IPS-18c (cell line): Measurements from ENCODE around the gene STX4.

Experiments
- H3K4me3 ChIP-seq: 2 replicates; pipeline ENCODE4 v1.7.0; 2013; ENCODE audit warnings: low read depth, mild to moderate bottlenecking, low read length, moderate library complexity; ENCODE audit not compliant: insufficient read depth
- H3K9me3 ChIP-seq: one replicate; pipeline ENCODE4 v1.6.1; 2013; ENCODE audit warnings: mild to moderate bottlenecking, low read length, moderate library complexity; ENCODE audit not compliant: control insufficient read depth, insufficient read depth

STX4 gene

DNA sequence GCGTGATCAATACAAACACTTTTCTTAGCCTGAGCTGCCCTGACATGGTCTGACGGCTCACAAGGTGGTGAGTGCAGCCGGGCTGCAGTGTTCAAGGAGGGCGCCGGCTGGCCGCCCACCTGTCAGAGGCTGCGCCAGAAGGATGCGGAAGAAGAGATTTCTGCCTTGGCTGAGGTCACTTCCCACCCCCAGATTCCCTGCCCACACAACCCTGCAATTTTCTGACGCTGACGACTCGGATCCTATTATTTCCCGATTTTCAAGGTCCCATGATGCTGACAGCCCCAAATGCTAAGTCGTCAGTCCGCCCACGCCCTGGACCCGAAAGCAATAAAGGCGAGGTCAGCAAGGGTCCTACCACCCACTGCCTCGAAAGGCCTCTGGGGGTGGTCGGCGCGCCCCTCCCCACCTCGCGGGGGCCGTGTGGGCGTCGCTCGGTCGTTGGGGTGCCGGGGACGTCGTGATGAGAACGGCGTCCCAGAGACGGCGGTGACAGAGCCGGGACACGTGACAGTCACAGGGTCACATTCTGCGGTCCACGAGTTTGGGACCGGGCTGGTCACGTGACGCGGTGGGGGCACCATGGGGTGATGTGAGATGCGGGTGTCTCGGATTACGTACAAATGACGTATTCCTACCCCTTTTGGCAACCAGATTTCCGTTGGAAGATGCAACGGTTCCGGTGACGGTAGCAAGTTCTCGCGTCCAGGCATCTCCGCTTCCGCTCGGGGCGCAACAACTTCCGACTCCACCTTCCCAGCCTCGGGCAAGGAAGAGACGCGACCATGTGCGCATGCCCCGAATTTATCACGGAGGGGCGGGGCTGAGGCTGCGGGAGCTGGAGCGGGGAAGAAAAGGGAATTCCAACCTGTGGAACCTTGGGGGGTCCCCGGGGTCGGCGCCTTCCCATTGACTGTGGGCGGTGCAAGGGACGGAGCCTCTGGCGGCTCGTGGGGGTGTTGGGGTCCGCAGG, at the start of gene STX4:
STX4 (plus strand) TSS at position 823 of the 973 bp plus-strand sequence. CDS start 248 bp downstream, outside the sequence.
- Histone ChIP-seq H3K9me3 (no peaks in the 10 kb centered on the region), H3K4me3 (peak within 1 kb of the TSS; percentile 100)

DNA sequence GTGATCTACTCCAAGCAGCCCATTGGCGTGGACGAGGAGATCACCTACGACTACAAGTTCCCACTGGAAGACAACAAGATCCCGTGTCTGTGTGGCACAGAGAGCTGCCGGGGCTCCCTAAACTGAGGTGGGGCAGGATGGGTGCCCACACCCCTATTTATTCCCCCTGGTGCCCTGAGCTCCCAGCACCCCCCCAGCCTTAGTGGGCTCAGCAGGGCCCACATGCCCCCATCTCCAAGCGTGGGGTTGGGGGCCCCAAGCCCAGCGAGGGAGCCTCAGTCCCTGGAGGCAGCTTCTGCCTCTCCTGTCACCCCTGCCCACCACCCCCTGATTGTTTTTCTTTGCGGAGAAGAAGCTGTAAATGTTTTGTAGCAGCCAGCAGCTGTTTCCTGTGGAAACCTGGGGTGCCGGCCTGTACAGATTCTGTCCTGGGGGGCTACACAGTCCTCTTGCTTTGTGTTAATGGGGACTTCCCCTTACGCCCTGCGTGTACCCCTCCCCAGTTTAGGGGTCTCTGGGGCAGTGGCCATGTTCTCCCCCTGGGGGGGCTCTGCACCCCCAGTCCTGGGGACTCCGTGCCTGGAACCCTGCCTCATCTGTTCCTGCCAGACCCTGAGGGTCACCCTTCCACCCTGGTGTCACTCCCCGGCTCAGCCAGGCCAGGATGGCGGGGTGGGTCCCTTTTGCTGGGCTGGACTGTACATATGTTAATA, 49.3 kb upstream of the STX4 start:
- H3K9me3 ChIP-seq: no peaks in the 10 kb centered on the region
- no peak overlapping the region for H3K4me3 ChIP-seq

GRCh38 chr16:30984669-30985400, 48.5 kb upstream of the STX4 start, which contains the start of gene HSD3B7:
TSS of gene HSD3B7 (plus strand) at chr16:30985207. CDS start at chr16:30985659, 452 bp downstream.
- Histone ChIP-seq H3K9me3 (no peaks in the 10 kb centered on the region), H3K4me3 (peak within 1 kb of the TSS; percentile 46; the same call in 1 of the 2 replicates)

GRCh38 chr16:30985401-30986128, 47.8 kb upstream of the STX4 start:
- no peaks in the 10 kb centered on the region for H3K9me3 ChIP-seq
- peak overlapping the region; percentile 46; the same call in 1 of the 2 replicates for H3K4me3 ChIP-seq

- no peak overlapping the region for H3K4me3 ChIP-seq
These were observed 47.0 kb upstream of the STX4 start for GRCh38 chr16:30986129-30986991.

DNA sequence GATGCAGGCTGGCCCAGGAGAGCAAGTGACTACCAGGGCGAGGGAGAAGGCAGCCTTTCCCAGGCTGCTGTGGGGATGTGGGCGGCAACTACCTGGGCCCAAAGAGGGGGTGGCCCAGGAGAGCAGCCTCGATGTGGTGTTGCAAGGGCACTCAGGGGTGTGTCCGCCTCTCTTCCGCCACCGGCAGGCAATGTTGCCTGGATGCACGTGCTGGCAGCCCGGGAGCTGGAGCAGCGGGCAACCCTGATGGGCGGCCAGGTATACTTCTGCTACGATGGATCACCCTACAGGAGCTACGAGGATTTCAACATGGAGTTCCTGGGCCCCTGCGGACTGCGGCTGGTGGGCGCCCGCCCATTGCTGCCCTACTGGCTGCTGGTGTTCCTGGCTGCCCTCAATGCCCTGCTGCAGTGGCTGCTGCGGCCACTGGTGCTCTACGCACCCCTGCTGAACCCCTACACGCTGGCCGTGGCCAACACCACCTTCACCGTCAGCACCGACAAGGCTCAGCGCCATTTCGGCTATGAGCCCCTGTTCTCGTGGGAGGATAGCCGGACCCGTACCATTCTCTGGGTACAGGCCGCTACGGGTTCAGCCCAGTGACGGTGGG, 45.7 kb upstream of the STX4 start:
- Histone ChIP-seq H3K9me3 (no peaks in the 10 kb centered on the region), H3K4me3 (no peak overlapping the region)

More at GRCh38 chr16:30986129-30986991, 47.0 kb upstream of the STX4 start:
- no peaks in the 10 kb centered on the region for H3K9me3 ChIP-seq

- Histone ChIP-seq H3K4me3 (no peak overlapping the region), H3K9me3 (no peaks in the 10 kb centered on the region)
These were observed 43.8 kb upstream of the STX4 start for GRCh38 chr16:30989469-30990047.

DNA sequence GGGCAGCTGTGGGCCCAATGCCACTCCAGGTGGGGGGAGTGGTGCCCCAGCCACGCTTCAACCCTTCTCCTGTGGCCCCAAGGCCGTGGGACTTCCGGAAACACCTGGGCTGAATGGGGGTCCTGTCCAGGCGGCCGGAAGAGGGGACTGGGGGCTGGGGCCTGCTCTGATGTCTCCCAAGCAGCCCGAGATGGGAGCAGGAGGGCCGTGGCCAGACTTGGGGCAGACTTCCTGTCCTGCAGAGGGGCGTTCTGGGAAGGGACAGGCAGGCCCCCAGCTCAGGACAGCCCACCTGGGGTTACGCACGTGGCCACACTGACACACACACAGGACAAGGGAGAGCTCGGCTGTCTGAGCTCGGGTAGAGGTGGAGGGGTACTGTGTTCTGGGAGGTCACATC, 43.3 kb upstream of the STX4 start:
- H3K9me3 ChIP-seq: no peaks in the 10 kb centered on the region
- H3K4me3 ChIP-seq: no peak overlapping the region

- H3K9me3 ChIP-seq: no peaks in the 10 kb centered on the region
- no peak overlapping the region for H3K4me3 ChIP-seq
These were observed 42.3 kb upstream of the STX4 start for GRCh38 chr16:30991052-30991451.

GRCh38 chr16:30992276-30992780, 41.0 kb upstream of the STX4 start:
- no peak overlapping the region; the same call in 1 of the 2 replicates for H3K4me3 ChIP-seq
- H3K9me3 ChIP-seq: no peaks in the 10 kb centered on the region

GRCh38 chr16:30992931-30993816, 40.2 kb upstream of the STX4 start:
- Histone ChIP-seq H3K4me3 (no peak overlapping the region), H3K9me3 (no peaks in the 10 kb centered on the region)

DNA sequence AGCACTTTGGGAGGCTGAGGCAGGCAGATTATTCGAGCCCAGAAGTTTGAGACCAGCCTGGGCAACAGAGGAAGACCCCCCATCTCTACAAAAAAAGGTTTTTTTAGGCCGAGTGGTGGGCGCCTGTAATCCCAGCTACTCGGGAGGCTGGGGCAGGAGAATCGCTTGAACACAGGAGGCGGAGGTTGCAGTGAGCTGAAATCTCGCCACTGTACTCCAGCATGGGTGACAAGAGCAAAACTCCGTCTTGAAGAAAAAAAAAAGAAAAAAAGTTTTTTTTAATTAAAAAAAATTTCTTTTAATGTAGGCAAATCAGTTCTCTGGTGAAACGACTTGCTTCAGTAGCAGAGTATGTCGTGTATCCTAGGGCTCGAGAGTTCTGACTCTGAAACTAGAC, 37.4 kb upstream of the STX4 start:
- H3K9me3 ChIP-seq: no peaks in the 10 kb centered on the region
- H3K4me3 ChIP-seq: no peak overlapping the region

- H3K9me3 ChIP-seq: no peaks in the 10 kb centered on the region
- H3K4me3 ChIP-seq: peak overlapping the region; percentile 49
These were observed 36.9 kb upstream of the STX4 start for GRCh38 chr16:30996324-30996984.
